Mesodermal cell (in vitro differentiated cells): ENCODE results near the gene UBE2D2.

Source experiments
- H3K27ac ChIP-seq: 2 replicates; pipeline ENCODE4 v1.7.0; 2013; ENCODE audit warnings: mild to moderate bottlenecking, low read depth, low read length, moderate library complexity; ENCODE audit not compliant: severe bottlenecking
- H3K36me3 ChIP-seq: 2 replicates; pipeline ENCODE4 v1.7.1; 2013; ENCODE audit warnings: mild to moderate bottlenecking, low read length, moderate library complexity; ENCODE audit not compliant: control insufficient read depth, insufficient read depth
- H3K4me1 ChIP-seq: one replicate; pipeline ENCODE4 v1.7.1; 2013; ENCODE audit warnings: mild to moderate bottlenecking, low read length; ENCODE audit not compliant: insufficient read depth, control insufficient read depth, poor library complexity, severe bottlenecking
- H3K4me3 ChIP-seq: 2 replicates; pipeline ENCODE4 v1.7.0; 2013; ENCODE audit warnings: low read length, control low read depth, mild to moderate bottlenecking; ENCODE audit not compliant: insufficient read depth, poor library complexity, severe bottlenecking; ENCODE audit errors: extremely low read depth
- H3K9me3 ChIP-seq: 2 replicates; pipeline ENCODE4 v1.7.1; 2013; ENCODE audit warnings: mild to moderate bottlenecking, low read length, moderate library complexity; ENCODE audit not compliant: control insufficient read depth
- WGBS, 2 experiments: methylation state at CpG; one replicate each; pipeline ENCODE4 v1.1.5; 2013; ENCODE audit warnings: missing lambda C conversion rate in 2 of 2; ENCODE audit not compliant: insufficient coverage in 2 of 2; 5-methylcytosine and 5-hydroxymethylcytosine counted together

The UBE2D2 gene

GRCh38 chr5:139665626-139666025, 104.5 kb downstream of the UBE2D2 start:
- H3K36me3 ChIP-seq, result peaks cover 38% of the 10 kb centered on the region
- H3K9me3 ChIP-seq, result no peaks in the 10 kb centered on the region
- 99% methylated on average over 10 to 11 of the region's 11 CpGs for WGBS, 2 experiments
- peak overlapping the region; percentile 53 for H3K27ac ChIP-seq
- peaks cover 68% of the 10 kb centered on the region for H3K4me1 ChIP-seq
- no peak overlapping the region for H3K4me3 ChIP-seq

- Histone ChIP-seq H3K4me1 (peaks cover 69% of the 10 kb centered on the region), H3K27ac (peak overlapping the region; percentile 53), H3K4me3 (no peak overlapping the region)
Observed at GRCh38 chr5:139666551-139666950, 105.4 kb downstream of the UBE2D2 start.

GRCh38 chr5:139667001-139667729, 106.0 kb downstream of the UBE2D2 start:
- Histone ChIP-seq H3K4me3 (no peak overlapping the region), H3K9me3 (no peaks in the 10 kb centered on the region), H3K4me1 (peaks cover 71% of the 10 kb centered on the region), H3K27ac (peak overlapping the region; percentile 73), H3K36me3 (peaks cover 42% of the 10 kb centered on the region)
- 71 to 100% methylated on average over 2 of the region's 2 CpGs for WGBS, 2 experiments

More at GRCh38 chr5:139666551-139666950, 105.4 kb downstream of the UBE2D2 start:
- H3K36me3 ChIP-seq, result peaks cover 39% of the 10 kb centered on the region
- H3K9me3 ChIP-seq, result no peaks in the 10 kb centered on the region
- 91 to 94% methylated on average over 6 to 7 of the region's 7 CpGs for WGBS, 2 experiments

GRCh38 chr5:139667730-139668063, 106.6 kb downstream of the UBE2D2 start:
- H3K27ac ChIP-seq, result peak overlapping the region; percentile 73
- H3K9me3 ChIP-seq, result no peaks in the 10 kb centered on the region
- peaks cover 76% of the 10 kb centered on the region for H3K4me1 ChIP-seq
- WGBS, 2 experiments, result 43 to 51% methylated on average over 3 of the region's 5 CpGs
- peaks cover 37% of the 10 kb centered on the region for H3K36me3 ChIP-seq
- no peak overlapping the region for H3K4me3 ChIP-seq

- Histone ChIP-seq H3K4me3 (no peak overlapping the region), H3K36me3 (peaks cover 36% of the 10 kb centered on the region), H3K9me3 (no peaks in the 10 kb centered on the region), H3K4me1 (peaks cover 80% of the 10 kb centered on the region), H3K27ac (peak overlapping the region; percentile 73)
- WGBS, 2 experiments, result 59 to 69% methylated on average over 49 to 54 of the region's 55 CpGs
Observed at GRCh38 chr5:139668064-139668880, 107.1 kb downstream of the UBE2D2 start.

- Histone ChIP-seq H3K4me3 (no peak overlapping the region), H3K27ac (peak overlapping the region; percentile 79)
- 91 to 96% methylated on average over 9 to 12 of the region's 18 CpGs for WGBS, 2 experiments
Observed at GRCh38 chr5:139668924-139669661, 108.0 kb downstream of the UBE2D2 start.

GRCh38 chr5:139669662-139670368, 108.7 kb downstream of the UBE2D2 start:
- no peaks in the 10 kb centered on the region for H3K9me3 ChIP-seq
- H3K4me3 ChIP-seq, result no peak overlapping the region
- 39 to 46% methylated on average over 19 to 21 of the region's 23 CpGs for WGBS, 2 experiments
- peak overlapping the region; percentile 79 for H3K27ac ChIP-seq
- peaks cover 79% of the 10 kb centered on the region for H3K4me1 ChIP-seq
- peaks cover 26% of the 10 kb centered on the region for H3K36me3 ChIP-seq

More at GRCh38 chr5:139668924-139669661, 108.0 kb downstream of the UBE2D2 start:
- Histone ChIP-seq H3K36me3 (peaks cover 30% of the 10 kb centered on the region), H3K4me1 (peaks cover 79% of the 10 kb centered on the region), H3K9me3 (no peaks in the 10 kb centered on the region)

GRCh38 chr5:139670369-139671095, 109.4 kb downstream of the UBE2D2 start:
- WGBS, 2 experiments, result 89 to 96% methylated on average over 11 to 14 of the region's 16 CpGs
- Histone ChIP-seq H3K9me3 (no peaks in the 10 kb centered on the region), H3K36me3 (peaks cover 18% of the 10 kb centered on the region), H3K27ac (peak overlapping the region; percentile 79), H3K4me1 (peaks cover 76% of the 10 kb centered on the region), H3K4me3 (no peak overlapping the region)

- 44 to 50% methylated on average over 12 to 16 of the region's 20 CpGs for WGBS, 2 experiments
Observed at GRCh38 chr5:139671096-139671841, 110.1 kb downstream of the UBE2D2 start.

More at GRCh38 chr5:139671096-139671841, 110.1 kb downstream of the UBE2D2 start:
- peak overlapping the region; percentile 79 for H3K27ac ChIP-seq
- H3K9me3 ChIP-seq, result no peaks in the 10 kb centered on the region
- peaks cover 15% of the 10 kb centered on the region for H3K36me3 ChIP-seq
- peaks cover 71% of the 10 kb centered on the region for H3K4me1 ChIP-seq
- no peak overlapping the region for H3K4me3 ChIP-seq
